DMS79 (cell line): Measurements from ENCODE around the gene OSBPL2.

ENCODE experiments used
- DNase-seq: peaks from one replicate; lab custom pipeline; 2025; lab: John Stamatoyannopoulos, UW

Gene OSBPL2

GRCh38 chr20:62235777-62236157 lies 2.6 kb upstream of the OSBPL2 start:
- no peak for DNase-seq

GRCh38 chr20:62236200-62236599 lies 2.1 kb upstream of the OSBPL2 start:
- DNase-seq, result no peak

GRCh38 chr20:62236766-62237513 lies 1.4 kb upstream of the OSBPL2 start:
- no peak for DNase-seq

- DNase-seq, result no peak
These were observed 864 bp upstream of the OSBPL2 start for GRCh38 chr20:62237514-62237800.

- no peak for DNase-seq
These were observed 402 bp downstream of the OSBPL2 start for GRCh38 chr20:62238569-62239277.

GRCh38 chr20:62239278-62239879 lies 1.1 kb downstream of the OSBPL2 start:
- no peak for DNase-seq

GRCh38 chr20:62240020-62240685 lies 1.8 kb downstream of the OSBPL2 start:
- DNase-seq, result no peak

- no peak for DNase-seq
These were observed 3.2 kb downstream of the OSBPL2 start for GRCh38 chr20:62241506-62241905.

- DNase-seq, result no peak
These were observed 3.9 kb downstream of the OSBPL2 start for GRCh38 chr20:62242176-62242575.

- no peak for DNase-seq
These were observed 4.8 kb downstream of the OSBPL2 start for GRCh38 chr20:62243106-62243505.

- no peak for DNase-seq
These were observed 5.7 kb downstream of the OSBPL2 start for GRCh38 chr20:62243906-62244515.

- DNase-seq, result no peak
These were observed 6.4 kb downstream of the OSBPL2 start for GRCh38 chr20:62244644-62245108.

- DNase-seq, result no peak
These were observed 7.6 kb downstream of the OSBPL2 start for GRCh38 chr20:62245911-62246280.

GRCh38 chr20:62246431-62246830 lies 8.1 kb downstream of the OSBPL2 start:
- no peak for DNase-seq

- no peak for DNase-seq
These were observed 8.7 kb downstream of the OSBPL2 start for GRCh38 chr20:62246872-62247652.

- no peak for DNase-seq
These were observed 10.7 kb downstream of the OSBPL2 start for GRCh38 chr20:62248890-62249560.

GRCh38 chr20:62252342-62252966 lies 14.1 kb downstream of the OSBPL2 start:
- no peak for DNase-seq

GRCh38 chr20:62253398-62253797 lies 15.1 kb downstream of the OSBPL2 start:
- DNase-seq, result no peak

GRCh38 chr20:62254021-62254724 lies 15.9 kb downstream of the OSBPL2 start:
- DNase-seq, result no peak

GRCh38 chr20:62255976-62256375 lies 17.7 kb downstream of the OSBPL2 start:
- DNase-seq, result no peak
